OCI-LY1 (cell line): ENCODE results near the gene ADCYAP1R1.

Experiments used
- H2AFZ ChIP-seq: fragments of 200-600 bp; sonication (generic), shearing (Covaris generic); 2 replicates; pipeline ENCODE4 v1.6.0; 2014; ENCODE audit warnings: antibody characterized with exemption, mild to moderate bottlenecking, low read length
- H3F3A ChIP-seq: fragments of 200-600 bp; sonication (generic), shearing (Covaris generic); 2 replicates; pipeline ENCODE4 v1.6.0; 2014; ENCODE audit warnings: mild to moderate bottlenecking, antibody characterized with exemption, low read length, moderate library complexity; ENCODE audit not compliant: insufficient read depth
- H3K27ac ChIP-seq: fragments of 200-600 bp; sonication (generic); 2 replicates; pipeline ENCODE4 v1.5.1; 2014; ENCODE audit warnings: low read length, mixed run types, mild to moderate bottlenecking, low read depth; ENCODE audit not compliant: poor library complexity, severe bottlenecking
- H3K27me3 ChIP-seq: fragments of 200-600 bp; sonication (generic); 2 replicates; pipeline ENCODE4 v1.6.0; 2014; ENCODE audit warnings: antibody characterized with exemption, mild to moderate bottlenecking, low read length, moderate library complexity; ENCODE audit not compliant: insufficient read depth
- H3K36me3 ChIP-seq: fragments of 200-600 bp; sonication (generic); 2 replicates; pipeline ENCODE4 v1.6.1; 2014; ENCODE audit warnings: mild to moderate bottlenecking, antibody characterized with exemption, low read length, moderate library complexity, mixed read lengths; ENCODE audit not compliant: insufficient read depth
- H3K4me1 ChIP-seq: fragments of 200-600 bp; sonication (generic); 2 replicates; pipeline ENCODE4 v1.5.1; 2014; ENCODE audit warnings: mild to moderate bottlenecking, low read length, moderate library complexity; ENCODE audit not compliant: insufficient read depth, severe bottlenecking
- H3K4me2 ChIP-seq: fragments of 200-600 bp; sonication (generic), shearing (Covaris generic); 2 replicates; pipeline ENCODE4 v1.6.1; 2014; ENCODE audit warnings: low read length
- H3K4me3 ChIP-seq: fragments of 200-600 bp; sonication (generic); 2 replicates; pipeline ENCODE4 v1.5.1; 2014; ENCODE audit warnings: low read length, low read depth, mild to moderate bottlenecking, mixed read lengths; ENCODE audit not compliant: poor library complexity, severe bottlenecking
- H3K79me2 ChIP-seq: fragments of 200-600 bp; shearing (Covaris generic); 2 replicates; pipeline ENCODE4 v1.6.1; 2016; ENCODE audit warnings: mixed run types, low read length, mixed read lengths; ENCODE audit not compliant: insufficient read depth
- H3K9ac ChIP-seq: fragments of 200-600 bp; sonication (generic), shearing (Covaris generic); 2 replicates; pipeline ENCODE4 v1.6.1; 2014; ENCODE audit warnings: mild to moderate bottlenecking, low read length, mixed read lengths
- H3K9me2 ChIP-seq: fragments of 200-600 bp; sonication (generic), shearing (Covaris generic); 2 replicates; pipeline ENCODE4 v1.6.1; 2014; ENCODE audit warnings: low read depth, mild to moderate bottlenecking, low read length, mixed read lengths
- H3K9me3 ChIP-seq: fragments of 200-600 bp; shearing (Covaris generic); 2 replicates; pipeline ENCODE4 v1.6.1; 2014; ENCODE audit warnings: low read length, mixed read lengths
- H4K20me1 ChIP-seq: fragments of 200-600 bp; sonication (generic), shearing (Covaris generic); 2 replicates; pipeline ENCODE4 v1.6.0; 2016; ENCODE audit warnings: mild to moderate bottlenecking, low read length; ENCODE audit not compliant: insufficient read depth
- CTCF ChIP-seq: fragments of 200-600 bp; sonication (generic), shearing (Covaris generic); IDR thresholded peaks from 2 replicates; pipeline ENCODE4 v1.5.1; 2017; ENCODE audit warnings: mild to moderate bottlenecking, antibody characterized with exemption, low read length, moderate library complexity, mixed read lengths
- EZH2 ChIP-seq: fragments of 200-600 bp; sonication (generic), shearing (Covaris generic); IDR thresholded peaks from 2 replicates; pipeline ENCODE4 v1.8.0; 2017; ENCODE audit warnings: borderline replicate concordance, mixed run types, mild to moderate bottlenecking, antibody characterized with exemption, low read length, moderate library complexity, mixed read lengths

The ADCYAP1R1 gene

GRCh38 chr7:31096877-31097258, 44.8 kb downstream of the ADCYAP1R1 start:
- TF ChIP-seq EZH2 (no peak), CTCF (no peak)
- Histone ChIP-seq H3K36me3 (no peaks in the 10 kb centered on the region), H2AFZ (no peak overlapping the region), H3K9ac (no peak overlapping the region), H3K4me2 (no peak overlapping the region), H3K27ac (no peak overlapping the region), H3K79me2 (no peaks in the 10 kb centered on the region), H3F3A (no peaks in the 10 kb centered on the region), H3K27me3 (no peaks in the 10 kb centered on the region), H3K4me1 (no peaks in the 10 kb centered on the region), H4K20me1 (no peaks in the 10 kb centered on the region), H3K9me2 (no peaks in the 10 kb centered on the region), H3K4me3 (no peak overlapping the region), H3K9me3 (no peaks in the 10 kb centered on the region)

GRCh38 chr7:31098642-31099360, 46.7 kb downstream of the ADCYAP1R1 start:
- no peak for TF ChIP-seq EZH2
- TF ChIP-seq CTCF, result no peak
- H3K9me3 ChIP-seq, result no peaks in the 10 kb centered on the region
- H3K9ac ChIP-seq, result no peak overlapping the region
- H3K27me3 ChIP-seq, result no peaks in the 10 kb centered on the region
- H2AFZ ChIP-seq, result no peak overlapping the region
- H3K9me2 ChIP-seq, result no peaks in the 10 kb centered on the region
- H3K4me1 ChIP-seq, result no peaks in the 10 kb centered on the region
- H3F3A ChIP-seq, result no peaks in the 10 kb centered on the region
- H3K36me3 ChIP-seq, result no peaks in the 10 kb centered on the region
- no peak overlapping the region for H3K27ac ChIP-seq
- H3K79me2 ChIP-seq, result no peaks in the 10 kb centered on the region
- H4K20me1 ChIP-seq, result no peaks in the 10 kb centered on the region
- H3K4me3 ChIP-seq, result no peak overlapping the region
- no peak overlapping the region for H3K4me2 ChIP-seq

GRCh38 chr7:31099451-31100444, 47.6 kb downstream of the ADCYAP1R1 start:
- Histone ChIP-seq H3K4me1 (no peaks in the 10 kb centered on the region), H3K9me3 (no peaks in the 10 kb centered on the region), H3K27me3 (no peaks in the 10 kb centered on the region), H3K9ac (no peak overlapping the region), H2AFZ (no peak overlapping the region), H3K79me2 (no peaks in the 10 kb centered on the region), H3F3A (no peaks in the 10 kb centered on the region), H3K27ac (no peak overlapping the region), H3K4me3 (no peak overlapping the region), H4K20me1 (no peaks in the 10 kb centered on the region), H3K4me2 (no peak overlapping the region), H3K9me2 (no peaks in the 10 kb centered on the region), H3K36me3 (no peaks in the 10 kb centered on the region)
- TF ChIP-seq CTCF (no peak), EZH2 (no peak)
